AG09309 (cell line): ENCODE results near the gene LRPAP1.

Experiments used
- DNase-seq: peaks from one replicate; pipeline ENCODE4 v3.0.0-alpha.2; 2010; ENCODE audit warnings: low read depth
- H3K4me3 ChIP-seq: 2 replicates; pipeline ENCODE4 v1.5.1; 2011; ENCODE audit warnings: mild to moderate bottlenecking, low read depth, low read length, moderate library complexity; ENCODE audit not compliant: control insufficient read depth
- TF ChIP-seq, protein P1 (sequence below): IDR thresholded peaks from 2 replicates; pipeline ENCODE4 v1.5.1; 2011; ENCODE audit warnings: mild to moderate bottlenecking, low read depth, low read length, inconsistent platforms; ENCODE audit not compliant: insufficient read depth, control insufficient read depth; ENCODE audit errors: missing control alignments

Gene LRPAP1

DNA sequence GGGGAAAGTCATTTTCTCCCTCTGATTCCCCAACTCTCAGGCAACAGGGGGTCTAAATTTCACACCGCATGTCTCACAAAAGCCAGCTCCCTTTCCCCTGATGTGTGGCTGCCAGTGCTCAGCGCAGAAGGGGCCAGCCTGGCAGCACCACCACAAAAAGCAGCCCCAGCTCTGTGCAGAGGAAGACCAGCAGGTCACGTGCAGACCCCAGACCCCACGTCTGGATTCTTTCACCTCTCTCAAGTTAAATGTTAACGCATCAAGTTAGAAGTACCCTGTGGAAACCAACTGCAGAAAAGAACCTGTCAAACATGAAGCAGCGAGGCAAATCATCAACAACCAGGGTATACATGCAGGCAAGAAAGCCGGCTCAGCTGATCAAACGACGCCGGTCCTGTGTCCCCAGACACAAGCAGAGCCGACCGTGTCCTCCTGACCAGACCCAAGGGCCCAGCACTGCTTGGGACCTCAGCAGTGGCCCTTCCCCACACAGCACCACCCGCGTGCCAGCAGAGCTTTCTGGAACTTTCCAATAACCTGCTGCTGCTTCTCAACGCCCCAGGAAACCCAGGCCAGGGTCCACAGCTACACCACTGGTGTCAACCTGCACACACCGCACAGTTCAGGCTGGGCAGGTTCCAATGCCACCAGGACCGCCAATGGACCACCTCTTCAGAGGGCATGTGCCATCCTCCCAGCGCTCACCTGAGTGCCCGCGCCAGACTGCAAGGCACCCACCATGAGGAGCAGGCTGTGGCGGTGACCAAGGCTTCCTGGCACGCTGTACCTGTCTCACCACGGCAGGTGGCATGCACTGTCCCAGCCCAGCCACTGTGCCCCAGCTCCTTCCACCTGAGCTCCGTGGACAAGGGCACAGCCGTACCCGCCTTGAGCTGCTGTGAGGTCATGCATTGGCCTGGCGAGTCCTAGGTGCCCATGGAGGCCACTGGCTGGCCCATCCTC, 4.0 kb downstream of the LRPAP1 start:
- TF ChIP-seq, protein P1, sequence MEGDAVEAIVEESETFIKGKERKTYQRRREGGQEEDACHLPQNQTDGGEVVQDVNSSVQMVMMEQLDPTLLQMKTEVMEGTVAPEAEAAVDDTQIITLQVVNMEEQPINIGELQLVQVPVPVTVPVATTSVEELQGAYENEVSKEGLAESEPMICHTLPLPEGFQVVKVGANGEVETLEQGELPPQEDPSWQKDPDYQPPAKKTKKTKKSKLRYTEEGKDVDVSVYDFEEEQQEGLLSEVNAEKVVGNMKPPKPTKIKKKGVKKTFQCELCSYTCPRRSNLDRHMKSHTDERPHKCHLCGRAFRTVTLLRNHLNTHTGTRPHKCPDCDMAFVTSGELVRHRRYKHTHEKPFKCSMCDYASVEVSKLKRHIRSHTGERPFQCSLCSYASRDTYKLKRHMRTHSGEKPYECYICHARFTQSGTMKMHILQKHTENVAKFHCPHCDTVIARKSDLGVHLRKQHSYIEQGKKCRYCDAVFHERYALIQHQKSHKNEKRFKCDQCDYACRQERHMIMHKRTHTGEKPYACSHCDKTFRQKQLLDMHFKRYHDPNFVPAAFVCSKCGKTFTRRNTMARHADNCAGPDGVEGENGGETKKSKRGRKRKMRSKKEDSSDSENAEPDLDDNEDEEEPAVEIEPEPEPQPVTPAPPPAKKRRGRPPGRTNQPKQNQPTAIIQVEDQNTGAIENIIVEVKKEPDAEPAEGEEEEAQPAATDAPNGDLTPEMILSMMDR: no peak
- no peak overlapping the region for H3K4me3 ChIP-seq
- DNase-seq: no peak

DNA sequence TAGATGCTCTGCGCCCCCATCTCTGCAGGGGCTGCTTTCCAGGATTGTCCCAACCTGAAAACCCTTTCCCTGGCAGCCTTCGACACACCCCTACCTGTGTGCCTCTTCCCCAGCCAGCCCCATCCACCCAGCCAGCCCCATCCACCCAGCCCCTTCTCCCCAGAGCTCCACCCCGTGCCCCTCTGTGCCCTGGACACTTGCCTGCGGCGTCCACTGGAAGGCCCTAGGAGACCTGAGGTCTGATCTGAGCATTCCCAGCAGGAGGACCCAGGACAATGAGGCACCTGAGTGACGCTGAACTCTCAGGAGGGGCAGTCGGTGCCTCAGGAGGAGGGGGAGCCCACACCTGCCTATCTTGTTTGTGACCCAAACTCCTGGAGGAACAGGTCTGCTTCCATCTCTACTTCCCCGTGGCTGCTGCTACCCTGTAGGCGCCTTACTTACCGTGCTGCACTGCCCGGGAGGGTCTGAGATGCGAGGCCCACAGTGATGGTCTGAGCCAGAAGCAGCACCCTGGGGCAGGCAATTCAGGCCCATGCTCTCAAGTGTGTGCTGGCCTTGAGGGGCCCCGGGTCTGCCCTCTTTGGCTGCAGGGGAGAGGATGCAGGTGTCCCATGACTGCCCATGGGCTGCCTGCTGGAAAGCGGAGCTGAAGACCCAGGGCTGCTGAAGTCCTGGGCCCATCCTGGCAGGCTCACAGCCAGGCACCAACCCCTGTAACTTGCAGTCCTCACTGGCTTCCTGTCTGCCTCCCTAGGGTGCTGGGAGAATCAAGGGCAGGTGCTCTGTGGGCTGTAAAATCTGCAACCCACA, 4.9 kb downstream of the LRPAP1 start:
- TF ChIP-seq, protein P1: no peak
- no peak overlapping the region for H3K4me3 ChIP-seq
- DNase-seq: no peak

DNA sequence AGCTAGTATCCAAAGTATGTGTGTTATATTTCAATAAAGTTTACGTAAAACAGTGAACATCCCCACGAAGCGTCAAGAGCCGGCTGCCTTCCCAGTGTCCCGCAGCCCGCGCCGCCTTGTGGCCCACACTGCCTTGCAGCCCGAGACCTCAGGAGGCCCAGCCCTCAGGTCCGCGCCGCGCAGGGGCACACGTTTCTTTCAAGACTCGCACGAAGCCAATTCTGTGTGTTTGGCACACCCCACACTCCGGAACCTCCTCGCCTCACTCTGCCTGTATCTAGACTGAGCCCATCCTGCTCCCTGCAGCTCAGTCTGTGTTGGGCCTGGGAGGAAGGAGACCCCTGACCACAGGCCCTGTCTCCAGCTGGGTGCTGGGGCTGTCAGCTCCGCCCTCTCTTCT, 5.8 kb downstream of the LRPAP1 start:
- no peak overlapping the region for H3K4me3 ChIP-seq
- DNase-seq: no peak
- TF ChIP-seq, protein P1: no peak

DNA sequence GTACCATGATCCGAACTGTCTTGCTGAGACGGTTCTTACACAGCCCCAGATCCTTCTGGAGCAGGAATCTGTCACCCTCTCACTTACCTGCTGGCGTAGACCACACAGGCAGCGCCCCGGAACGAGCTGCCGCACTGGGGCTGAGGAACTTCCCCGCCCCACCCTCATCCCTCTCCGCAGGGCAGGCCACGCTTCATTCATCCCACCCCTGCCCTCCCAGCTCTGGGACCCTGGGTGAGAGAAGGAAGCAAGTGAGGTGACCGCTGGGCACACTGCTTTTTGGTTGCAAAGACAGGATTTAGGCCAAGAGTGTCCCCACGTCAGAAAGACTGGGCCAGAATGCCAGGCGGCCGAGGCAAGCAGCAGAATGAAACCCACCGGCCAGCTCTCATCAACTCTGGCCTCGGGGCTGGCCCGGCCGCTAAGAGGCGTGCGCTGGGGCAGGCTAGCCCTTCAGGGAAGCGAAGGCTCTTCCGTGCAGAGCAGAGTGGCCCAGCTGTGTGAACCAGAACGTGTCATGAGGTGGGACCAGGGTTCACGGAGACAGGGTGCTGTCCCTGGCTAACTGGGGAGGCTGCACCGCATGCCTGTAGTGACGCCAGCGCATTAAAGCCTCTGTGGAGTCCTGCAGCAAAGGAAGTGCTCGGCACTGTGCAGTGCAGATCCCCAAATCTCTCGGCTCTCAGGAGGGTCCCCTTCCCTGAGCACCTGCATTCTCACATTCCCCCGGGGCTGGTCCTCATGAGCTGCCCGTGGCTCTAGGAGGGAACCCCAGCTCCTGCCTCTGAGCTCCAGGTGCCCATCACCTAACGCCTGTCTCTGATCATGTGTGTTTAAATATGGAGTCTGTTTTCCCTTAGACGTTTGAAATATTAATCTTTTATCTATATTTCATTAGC, 6.4 kb downstream of the LRPAP1 start:
- no peak overlapping the region for H3K4me3 ChIP-seq
- DNase-seq: no peak
- TF ChIP-seq, protein P1: no peak

DNA sequence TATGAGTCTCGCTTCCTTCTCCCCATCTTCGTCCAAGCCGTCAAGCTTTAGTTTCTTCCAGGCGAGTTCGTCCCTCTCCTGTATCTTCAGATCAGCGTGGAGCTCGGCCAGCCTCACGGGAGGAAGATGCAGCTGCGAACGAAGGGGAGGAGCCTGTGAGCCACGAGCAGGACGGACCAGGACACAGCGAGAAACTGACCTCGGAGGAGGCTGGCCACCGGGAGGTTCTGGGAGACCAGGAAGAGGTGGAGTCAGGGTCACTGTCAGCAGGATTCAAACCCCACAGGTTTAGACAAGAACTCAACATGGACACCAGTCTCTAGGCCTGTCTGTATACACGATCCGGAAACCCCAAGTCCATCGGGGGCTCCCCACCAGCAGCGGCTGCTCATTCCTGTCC, 7.3 kb downstream of the LRPAP1 start:
- no peak for DNase-seq
- no peak overlapping the region for H3K4me3 ChIP-seq
- TF ChIP-seq, protein P1: no peak

DNA sequence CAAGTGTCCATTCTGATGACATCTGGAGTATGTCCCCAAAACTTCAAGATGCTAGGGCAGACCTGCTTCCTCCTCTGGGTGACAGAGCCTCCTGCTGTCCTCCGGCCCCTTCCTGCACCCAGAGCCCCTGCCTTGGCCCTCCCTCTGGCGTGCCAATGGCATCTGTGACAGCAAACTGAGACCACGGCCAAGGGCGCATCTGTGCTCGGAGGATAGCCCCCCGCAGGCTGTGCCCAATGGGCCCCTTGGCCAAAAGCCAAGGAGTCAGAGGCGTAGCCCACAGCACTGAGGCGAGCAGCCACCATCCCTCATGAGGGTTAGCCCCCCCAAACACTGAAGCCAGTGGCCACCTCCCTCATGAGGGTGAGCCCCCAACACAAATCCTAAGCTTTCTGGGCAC, 7.9 kb downstream of the LRPAP1 start:
- DNase-seq: no peak
- H3K4me3 ChIP-seq: no peak overlapping the region
- TF ChIP-seq, protein P1: no peak
